HCT116 (cell line): ENCODE data around the gene RPTOR. TPM values are rescaled to one million over a fixed set of nuclear protein-coding genes. Genes with fewer than 3 reads are reported as not detected.

Source experiments
- CBX3 ChIP-seq: IDR thresholded peaks from 2 replicates; pipeline ENCODE4 v1.6.1; 2012; ENCODE audit warnings: low read depth
- ELF1 ChIP-seq: IDR thresholded peaks from 2 replicates; pipeline ENCODE4 v1.6.1; 2012; ENCODE audit warnings: low read depth, borderline replicate concordance
- FOSL1 ChIP-seq: IDR thresholded peaks from 2 replicates; pipeline ENCODE4 v1.6.1; 2012; ENCODE audit warnings: low read depth
- JUND ChIP-seq: IDR thresholded peaks from 2 replicates; pipeline ENCODE4 v1.6.1; 2012
- POLR2A ChIP-seq: IDR thresholded peaks from 2 replicates; pipeline ENCODE4 v1.7.0; 2011; ENCODE audit warnings: borderline replicate concordance; ENCODE audit not compliant: insufficient read depth, insufficient read length; ENCODE audit errors: extremely low read depth
- SP1 ChIP-seq: IDR thresholded peaks from 2 replicates; pipeline ENCODE4 v1.6.1; 2012; ENCODE audit warnings: low read depth
- SRF ChIP-seq: IDR thresholded peaks from 2 replicates; pipeline ENCODE4 v1.6.1; 2012; ENCODE audit warnings: low read depth
- TCF7L2 ChIP-seq: IDR thresholded peaks from 2 replicates; pipeline ENCODE4 v1.7.0; 2011; ENCODE audit warnings: borderline replicate concordance, inconsistent platforms; ENCODE audit not compliant: insufficient read depth, insufficient read length; ENCODE audit errors: extremely low read depth
- YY1 ChIP-seq: IDR thresholded peaks from 2 replicates; pipeline ENCODE4 v1.6.1; 2011; ENCODE audit warnings: low read length, low read depth, moderate library complexity, mild to moderate bottlenecking; ENCODE audit not compliant: insufficient replicate concordance; ENCODE audit errors: extremely low read depth
- total RNA-seq: library from RNA; stranded (reverse); gene quantifications from one replicate; pipeline ENCODE4 v1.2.1, GENCODE V29; 2021; ENCODE audit not compliant: unreplicated experiment
- TF ChIP-seq, protein P1 (sequence below): IDR thresholded peaks from 2 replicates; pipeline ENCODE4 v1.6.1; 2011; ENCODE audit warnings: mild to moderate bottlenecking, low read length, moderate library complexity; ENCODE audit not compliant: insufficient replicate concordance; ENCODE audit errors: extremely low read depth
- TF ChIP-seq, protein P2 (sequence below): IDR thresholded peaks from 2 replicates; pipeline ENCODE4 v1.6.1; 2012; ENCODE audit warnings: low read depth

RPTOR gene
- total RNA-seq, 1 experiment from 2014 or later: 69.5 TPM

DNA sequence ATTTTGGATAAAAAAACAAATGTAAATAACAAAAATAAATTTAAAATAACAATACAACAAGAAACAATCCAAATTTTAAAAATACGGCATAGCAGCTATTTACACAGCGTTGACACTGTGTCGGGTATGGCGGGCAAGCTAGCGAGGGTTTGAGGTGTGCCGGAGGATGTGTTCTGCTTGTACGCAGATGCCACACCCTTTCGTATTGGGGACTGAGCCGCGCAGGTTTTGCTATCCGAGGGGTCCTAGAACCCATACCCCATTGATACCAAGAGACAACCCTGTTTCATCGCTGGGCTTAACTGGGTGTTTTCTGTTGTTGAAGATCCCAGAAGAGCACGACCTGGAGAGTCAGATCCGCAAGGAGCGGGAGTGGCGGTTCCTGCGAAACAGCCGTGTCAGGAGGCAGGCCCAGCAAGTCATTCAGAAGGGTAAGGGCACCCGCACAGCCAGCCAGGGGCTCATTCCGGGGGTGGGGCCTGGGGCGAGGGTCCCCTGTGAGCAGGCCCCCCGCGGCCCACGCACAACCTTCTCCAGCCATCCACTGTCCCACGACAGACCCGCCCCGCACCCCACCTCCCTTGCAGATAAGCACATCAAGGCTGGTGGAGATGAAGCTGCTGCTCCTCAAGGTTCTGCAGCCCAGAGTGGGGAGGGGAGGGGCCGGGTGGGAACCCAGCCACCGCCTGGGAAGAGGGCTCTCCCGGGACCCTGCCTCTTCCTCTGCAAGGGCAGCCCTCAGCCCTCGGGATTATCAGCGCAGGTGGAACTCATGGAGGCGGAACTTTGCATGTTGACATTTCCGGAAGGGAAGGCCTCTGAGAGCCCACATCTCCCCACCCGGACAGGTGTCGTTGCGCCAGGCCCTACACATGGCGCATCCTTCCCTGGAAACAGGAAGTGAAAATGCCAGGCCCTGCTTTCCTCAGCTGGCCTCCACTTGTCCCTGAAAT is 395.8 kb downstream of the RPTOR start (continued):
- TF ChIP-seq, protein P1, sequence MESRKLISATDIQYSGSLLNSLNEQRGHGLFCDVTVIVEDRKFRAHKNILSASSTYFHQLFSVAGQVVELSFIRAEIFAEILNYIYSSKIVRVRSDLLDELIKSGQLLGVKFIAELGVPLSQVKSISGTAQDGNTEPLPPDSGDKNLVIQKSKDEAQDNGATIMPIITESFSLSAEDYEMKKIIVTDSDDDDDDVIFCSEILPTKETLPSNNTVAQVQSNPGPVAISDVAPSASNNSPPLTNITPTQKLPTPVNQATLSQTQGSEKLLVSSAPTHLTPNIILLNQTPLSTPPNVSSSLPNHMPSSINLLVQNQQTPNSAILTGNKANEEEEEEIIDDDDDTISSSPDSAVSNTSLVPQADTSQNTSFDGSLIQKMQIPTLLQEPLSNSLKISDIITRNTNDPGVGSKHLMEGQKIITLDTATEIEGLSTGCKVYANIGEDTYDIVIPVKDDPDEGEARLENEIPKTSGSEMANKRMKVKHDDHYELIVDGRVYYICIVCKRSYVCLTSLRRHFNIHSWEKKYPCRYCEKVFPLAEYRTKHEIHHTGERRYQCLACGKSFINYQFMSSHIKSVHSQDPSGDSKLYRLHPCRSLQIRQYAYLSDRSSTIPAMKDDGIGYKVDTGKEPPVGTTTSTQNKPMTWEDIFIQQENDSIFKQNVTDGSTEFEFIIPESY: no peak
- TF ChIP-seq JUND (no peak), FOSL1 (no peak), CBX3 (no peak), SP1 (no peak), SRF (no peak), YY1 (no peak), TCF7L2 (no peak), ELF1 (no peak), POLR2A (no peak)
- TF ChIP-seq, protein P2, sequence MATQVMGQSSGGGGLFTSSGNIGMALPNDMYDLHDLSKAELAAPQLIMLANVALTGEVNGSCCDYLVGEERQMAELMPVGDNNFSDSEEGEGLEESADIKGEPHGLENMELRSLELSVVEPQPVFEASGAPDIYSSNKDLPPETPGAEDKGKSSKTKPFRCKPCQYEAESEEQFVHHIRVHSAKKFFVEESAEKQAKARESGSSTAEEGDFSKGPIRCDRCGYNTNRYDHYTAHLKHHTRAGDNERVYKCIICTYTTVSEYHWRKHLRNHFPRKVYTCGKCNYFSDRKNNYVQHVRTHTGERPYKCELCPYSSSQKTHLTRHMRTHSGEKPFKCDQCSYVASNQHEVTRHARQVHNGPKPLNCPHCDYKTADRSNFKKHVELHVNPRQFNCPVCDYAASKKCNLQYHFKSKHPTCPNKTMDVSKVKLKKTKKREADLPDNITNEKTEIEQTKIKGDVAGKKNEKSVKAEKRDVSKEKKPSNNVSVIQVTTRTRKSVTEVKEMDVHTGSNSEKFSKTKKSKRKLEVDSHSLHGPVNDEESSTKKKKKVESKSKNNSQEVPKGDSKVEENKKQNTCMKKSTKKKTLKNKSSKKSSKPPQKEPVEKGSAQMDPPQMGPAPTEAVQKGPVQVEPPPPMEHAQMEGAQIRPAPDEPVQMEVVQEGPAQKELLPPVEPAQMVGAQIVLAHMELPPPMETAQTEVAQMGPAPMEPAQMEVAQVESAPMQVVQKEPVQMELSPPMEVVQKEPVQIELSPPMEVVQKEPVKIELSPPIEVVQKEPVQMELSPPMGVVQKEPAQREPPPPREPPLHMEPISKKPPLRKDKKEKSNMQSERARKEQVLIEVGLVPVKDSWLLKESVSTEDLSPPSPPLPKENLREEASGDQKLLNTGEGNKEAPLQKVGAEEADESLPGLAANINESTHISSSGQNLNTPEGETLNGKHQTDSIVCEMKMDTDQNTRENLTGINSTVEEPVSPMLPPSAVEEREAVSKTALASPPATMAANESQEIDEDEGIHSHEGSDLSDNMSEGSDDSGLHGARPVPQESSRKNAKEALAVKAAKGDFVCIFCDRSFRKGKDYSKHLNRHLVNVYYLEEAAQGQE: no peak
